Left renal pelvis (tissue), 4 donors: ENCODE data around the gene PHLDB2. TPM values are rescaled to one million over a fixed set of nuclear protein-coding genes. Genes with fewer than 3 reads are reported as not detected.
A peak's percentile ranks its signal among the peaks of the same experiment; 100 is the strongest.

Experiments
- DNase-seq, 4 donors: peaks; one replicate each; pipeline ENCODE4 v3.0.0-alpha.2; 2013; ENCODE audit warnings: low read depth in 4 of 4, low spot score in 3 of 4
- polyA plus RNA-seq, 4 donors: library from polyadenylated mRNA; unstranded; fragments of 120-200 nt; gene quantifications; one replicate each; pipeline ENCODE4 v1.2.1, GENCODE V29; 2013; ENCODE audit not compliant: insufficient read length in 4 of 4

Gene PHLDB2
- polyA plus RNA-seq, 4 donors, result 29.8 to 100 (median 94.9) TPM

DNA sequence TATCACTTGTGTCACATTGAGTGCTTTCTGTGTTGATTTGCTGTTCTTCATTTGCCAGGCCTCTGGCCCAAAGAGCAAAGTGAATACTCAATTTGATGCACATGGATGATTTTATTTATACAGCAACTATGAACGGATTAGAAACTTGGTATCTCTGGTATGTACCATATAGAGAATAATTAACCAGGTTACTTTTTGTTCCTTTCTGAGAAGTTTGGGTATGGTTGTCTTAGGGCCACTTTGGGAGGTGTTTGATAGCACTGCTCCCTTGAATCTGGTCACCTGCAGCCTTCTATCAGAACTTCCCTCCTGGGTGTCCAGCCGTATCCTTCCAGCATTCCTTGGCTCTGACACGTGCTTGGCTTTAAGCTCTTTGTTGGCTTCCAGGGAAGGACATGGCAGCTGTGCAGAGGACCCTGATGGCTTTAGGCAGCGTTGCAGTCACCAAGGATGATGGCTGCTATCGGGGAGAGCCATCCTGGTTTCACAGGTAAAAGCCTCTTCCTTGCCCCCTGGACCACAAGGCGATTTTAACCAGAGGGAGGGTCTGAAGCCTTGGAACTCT is 152.4 kb downstream of the PHLDB2 start:
- DNase-seq, result no peak

DNA sequence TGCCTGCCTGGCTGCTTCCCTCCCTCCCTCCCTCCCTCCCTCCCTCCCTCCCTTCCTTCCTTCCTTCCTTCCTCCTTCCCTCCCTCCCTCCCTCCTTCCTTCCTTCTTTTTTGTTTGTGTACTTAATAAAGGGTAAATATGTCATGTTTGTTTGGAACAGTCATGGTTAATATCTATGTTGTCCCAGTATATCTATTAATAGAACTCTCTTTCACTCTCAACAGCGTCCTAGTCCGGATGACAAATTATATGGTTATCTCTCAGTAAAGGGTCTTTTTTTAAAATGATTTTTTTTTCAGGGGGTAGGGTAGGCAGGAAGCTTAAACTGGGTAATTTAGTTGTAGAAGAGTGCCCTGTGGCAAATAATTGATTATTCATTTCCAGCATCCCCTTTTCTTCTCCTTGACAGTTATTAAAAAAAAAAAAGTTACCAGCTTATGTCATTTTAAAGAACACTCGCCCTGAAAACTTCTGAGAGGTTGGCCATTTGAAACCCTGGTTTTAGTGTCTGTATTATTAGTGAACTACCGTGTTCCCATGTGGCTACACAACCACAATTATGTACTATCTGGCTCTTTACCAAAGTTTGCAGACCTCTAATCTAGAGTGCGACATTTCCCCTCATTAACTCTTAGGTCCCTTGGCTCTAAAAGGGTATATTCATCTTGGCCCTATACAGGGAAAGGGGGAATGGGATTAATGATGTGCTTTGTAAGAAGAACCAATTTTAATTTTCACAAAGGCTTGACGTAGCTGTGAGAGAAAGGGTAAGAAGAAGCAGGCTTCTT is 153.3 kb downstream of the PHLDB2 start:
- no peak for DNase-seq

DNA sequence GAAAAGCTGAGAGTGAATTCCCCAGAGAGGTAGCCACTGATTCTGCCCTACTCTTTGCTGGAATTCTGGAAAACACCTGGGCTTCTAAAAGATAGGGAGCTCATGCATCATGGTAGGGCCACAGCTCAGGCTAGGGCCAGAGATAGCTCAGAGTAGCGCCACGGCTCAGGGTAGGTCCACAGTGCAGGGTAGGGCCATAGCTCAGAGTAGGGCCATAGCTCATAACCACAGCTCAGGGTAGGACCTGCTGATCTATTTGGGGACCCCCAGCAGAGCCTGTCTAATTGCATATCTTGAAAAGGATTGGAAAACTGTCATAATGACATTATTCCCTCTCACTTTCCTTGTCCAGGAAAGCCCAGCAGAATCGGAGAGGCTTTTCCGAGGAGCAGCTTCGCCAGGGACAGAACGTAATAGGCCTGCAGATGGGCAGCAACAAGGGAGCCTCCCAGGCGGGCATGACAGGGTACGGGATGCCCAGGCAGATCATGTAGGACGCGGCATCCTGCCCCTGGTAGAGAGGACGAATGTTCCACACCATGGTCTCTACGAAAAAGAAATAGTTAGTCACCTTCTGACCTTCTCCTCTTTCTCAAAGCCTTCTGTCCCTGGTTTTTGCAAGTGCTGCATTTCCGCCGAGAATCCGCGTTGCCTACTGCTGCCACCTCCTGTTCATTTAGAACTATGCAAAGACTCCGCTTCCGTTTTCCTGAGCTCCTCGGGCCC is 154.2 kb downstream of the PHLDB2 start:
- DNase-seq, result peak; percentile 46 to 58 (median 52)

DNA sequence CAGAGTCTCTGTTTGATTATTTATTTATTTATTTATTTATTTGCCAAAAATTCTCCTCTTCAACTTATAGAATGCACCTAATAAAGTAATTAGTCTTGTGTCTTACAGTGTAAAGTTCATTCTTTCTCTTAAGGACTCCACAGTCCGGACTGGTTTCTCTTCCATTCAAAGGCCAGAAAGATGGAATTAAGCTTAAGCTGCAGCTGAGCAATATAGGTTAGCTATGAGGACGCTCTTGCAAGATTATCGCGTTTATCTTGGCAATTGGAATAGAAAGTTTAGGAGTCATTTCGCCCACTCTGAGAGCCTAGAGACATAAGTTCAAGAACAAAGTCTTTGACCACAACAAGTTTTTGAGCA is 154.7 kb downstream of the PHLDB2 start:
- DNase-seq, result no peak

DNA sequence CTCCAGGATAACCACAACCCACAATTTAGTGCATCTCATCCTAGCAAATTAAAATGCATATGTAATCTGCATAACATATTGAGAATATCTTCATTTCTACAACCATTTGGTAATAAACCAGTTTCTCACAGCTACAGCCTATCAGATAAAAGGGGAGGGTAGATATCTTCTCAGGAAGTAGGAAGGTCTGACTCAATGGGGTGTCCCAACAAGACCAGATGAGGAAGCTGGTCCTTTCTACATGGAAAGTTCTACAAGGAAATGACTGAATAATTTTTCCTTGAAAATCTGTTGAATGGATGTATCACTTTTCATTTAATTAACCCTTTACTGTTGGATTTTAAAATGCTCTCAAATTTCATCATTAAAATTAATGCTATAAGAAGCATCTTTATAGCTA is 158.0 kb downstream of the PHLDB2 start:
- no peak for DNase-seq

DNA sequence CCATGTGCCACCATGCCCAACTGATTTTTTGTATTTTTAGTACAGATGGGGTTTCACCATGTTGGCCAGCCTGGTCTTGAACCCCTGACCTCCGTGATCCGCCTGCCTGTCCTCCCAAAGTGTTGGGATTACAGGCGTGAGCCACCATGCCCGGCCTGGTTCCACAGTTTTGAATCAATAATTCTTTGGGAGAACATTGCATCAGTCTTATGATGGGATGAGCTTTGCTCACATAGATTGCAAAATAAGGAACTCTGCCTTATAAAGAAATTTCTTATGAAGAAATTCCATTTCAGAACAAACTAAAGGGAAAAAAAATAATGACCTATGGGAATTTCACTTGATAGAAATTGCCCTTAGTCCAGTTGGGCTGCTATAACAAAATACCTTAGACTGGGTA is 159.6 kb downstream of the PHLDB2 start:
- no peak for DNase-seq

DNA sequence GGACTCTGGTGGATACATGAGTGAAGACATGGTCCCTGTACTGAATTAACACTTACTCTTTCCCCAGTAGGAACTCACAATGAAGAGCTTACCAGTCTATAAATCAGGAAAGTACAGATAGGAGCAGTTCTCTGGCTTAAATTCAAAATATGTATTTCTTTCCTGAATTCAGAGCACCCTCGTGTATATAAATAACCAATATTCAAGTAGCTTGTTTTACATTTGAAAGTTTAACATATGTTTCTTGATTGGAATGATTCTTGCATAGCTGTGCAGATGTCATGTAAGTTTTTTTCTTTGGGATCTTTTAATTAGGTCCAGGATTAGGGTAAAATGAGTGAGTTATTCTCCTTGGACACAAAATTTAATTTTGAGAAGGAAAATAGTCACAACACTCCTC is 160.7 kb downstream of the PHLDB2 start:
- DNase-seq, result no peak

DNA sequence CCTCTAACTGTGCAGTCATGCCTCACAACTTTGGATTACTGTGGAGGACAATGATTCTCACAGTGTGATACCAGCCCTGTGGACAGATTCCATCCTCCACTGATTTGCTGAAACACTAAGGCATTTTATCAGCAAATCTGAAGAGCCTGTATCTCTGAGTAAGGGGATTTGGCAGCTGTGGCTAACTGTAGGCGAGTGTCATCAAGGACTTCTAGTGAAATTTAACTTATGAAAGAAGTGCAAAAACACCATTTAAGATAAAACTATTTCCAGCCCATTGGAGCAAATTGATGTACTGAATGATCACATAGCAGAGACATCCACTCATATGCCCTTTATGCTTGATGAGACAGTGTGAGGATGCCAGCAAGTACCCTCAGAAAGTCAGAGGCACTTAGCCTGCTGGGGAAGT is 161.6 kb downstream of the PHLDB2 start:
- no peak for DNase-seq

Other genes starting within 250 kb of the PHLDB2 start
- gene PLCXD2, start 184.6 kb upstream of the PHLDB2 start, polyA plus RNA-seq, result 10 to 100 TPM in 2 of 4 donors, 1 to 10 TPM in 1, under 1 TPM in 1; 0.91 to 15.8 (median 12.0) TPM
- 10 to 100 TPM; 38.4 to 56.3 (median 51.3) TPM for gene ABHD10, start 119.8 kb downstream of the PHLDB2 start, polyA plus RNA-seq
- gene TAGLN3, start 139.7 kb downstream of the PHLDB2 start, polyA plus RNA-seq, result 1 to 10 TPM; 1.4 to 3.5 (median 2.2) TPM
- not detected for gene TMPRSS7, start 175.5 kb downstream of the PHLDB2 start, polyA plus RNA-seq
- gene C3orf52, start 227.1 kb downstream of the PHLDB2 start, polyA plus RNA-seq, result 1 to 10 TPM; 6.1 to 8.3 (median 7.4) TPM